OCI-LY7 (cell line): ENCODE measurements around the gene GALNT11. TPM values are rescaled to one million over a fixed set of nuclear protein-coding genes. Genes with fewer than 3 reads are reported as not detected.

Experiments
- BruUV-seq: library from RNA; stranded (reverse); fragments of 400-500 nt; replicated peaks from 2 replicates; lab custom pipeline; 2021; lab: Mats Ljungman, UMichigan
- CTCF ChIA-PET: fragments of 300-600 bp; sonication (Branson Sonifier 250); formaldehyde crosslinking; loops from one replicate; lab custom pipeline; 2022; ENCODE audit warnings: antibody characterized with exemption; ENCODE audit not compliant: unreplicated experiment; lab: Charles Lee
- POLR2A ChIA-PET: fragments of 300-600 bp; sonication (Branson Sonifier 250); formaldehyde crosslinking; loops from one replicate; lab custom pipeline; 2022; ENCODE audit warnings: antibody characterized with exemption; lab: Charles Lee
- DNase-seq: peaks from one replicate; pipeline ENCODE4 v3.0.0-alpha.2; 2015; ENCODE audit warnings: low spot score
- H2AFZ ChIP-seq: fragments of 200-600 bp; sonication (generic), shearing (Covaris generic); 2 replicates; pipeline ENCODE4 v1.6.1; 2014; ENCODE audit warnings: mild to moderate bottlenecking, antibody characterized with exemption, low read length, moderate library complexity
- H3K27ac ChIP-seq: fragments of 200-600 bp; sonication (generic); 2 replicates; pipeline ENCODE4 v1.5.1; 2014; ENCODE audit warnings: mixed run types, low read depth, mild to moderate bottlenecking, moderate library complexity, low read length, inconsistent platforms; ENCODE audit not compliant: poor library complexity, severe bottlenecking
- H3K36me3 ChIP-seq: fragments of 200-600 bp; sonication (generic); 2 replicates; pipeline ENCODE4 v1.6.1; 2014; ENCODE audit warnings: mild to moderate bottlenecking, antibody characterized with exemption, low read length, moderate library complexity, mixed read lengths; ENCODE audit not compliant: insufficient read depth
- H3K4me1 ChIP-seq: fragments of 200-600 bp; sonication (generic); 2 replicates; pipeline ENCODE4 v1.5.1; 2014; ENCODE audit warnings: mild to moderate bottlenecking, low read length; ENCODE audit not compliant: insufficient read depth, poor library complexity, severe bottlenecking
- H3K4me2 ChIP-seq: fragments of 200-600 bp; sonication (generic); 2 replicates; pipeline ENCODE4 v1.6.1; 2014; ENCODE audit warnings: mild to moderate bottlenecking, low read length
- H3K4me3 ChIP-seq: fragments of 200-600 bp; sonication (generic); 2 replicates; pipeline ENCODE4 v1.5.1; 2014; ENCODE audit warnings: mild to moderate bottlenecking, low read depth, low read length; ENCODE audit not compliant: poor library complexity, severe bottlenecking
- H3K79me2 ChIP-seq: fragments of 200-600 bp; sonication (generic); 2 replicates; pipeline ENCODE4 v1.6.1; 2016; ENCODE audit warnings: low read depth, mild to moderate bottlenecking, low read length, moderate library complexity, mixed read lengths; ENCODE audit not compliant: insufficient read depth
- H3K9me2 ChIP-seq: fragments of 200-600 bp; sonication (generic); 2 replicates; pipeline ENCODE4 v1.6.1; 2016; ENCODE audit warnings: mild to moderate bottlenecking, low read length, mixed read lengths; ENCODE audit not compliant: insufficient read depth
- H3K9me3 ChIP-seq: fragments of 200-600 bp; sonication (generic); 2 replicates; pipeline ENCODE4 v1.6.1; 2014; ENCODE audit warnings: mild to moderate bottlenecking, mixed run types, low read length, mixed read lengths
- H4K20me1 ChIP-seq: fragments of 200-600 bp; sonication (generic); 2 replicates; pipeline ENCODE4 v1.6.1; 2014; ENCODE audit warnings: mild to moderate bottlenecking, antibody characterized with exemption, low read length, moderate library complexity, mixed read lengths; ENCODE audit not compliant: insufficient read depth
- CTCF ChIP-seq: fragments of 200-600 bp; sonication (generic); conservative IDR thresholded peaks from 2 replicates; pipeline ENCODE4 v1.5.1; 2014; ENCODE audit warnings: mild to moderate bottlenecking, antibody characterized with exemption, low read length, moderate library complexity, mixed read lengths
- EZH2phosphoT487 ChIP-seq: fragments of 200-600 bp; sonication (generic); IDR thresholded peaks from 2 replicates; pipeline ENCODE4 v1.6.1; 2018; ENCODE audit warnings: low read depth, borderline replicate concordance, mild to moderate bottlenecking, mixed run types, antibody characterized with exemption, low read length, moderate library complexity, mixed read lengths
- intact Hi-C: fragments of 100-400 bp; cut with micrococcal nuclease; formaldehyde crosslinking; loops from one replicate; pipeline ENCODE4 v1.10.0; 2022; ENCODE audit not compliant: unreplicated experiment
- total RNA-seq, 2 experiments: library from RNA; depleted of rRNA in 1 of 2; stranded (reverse); fragments of >200 nt in 1 of 2; shearing (Covaris generic) in 1 of 2; gene quantifications; 2 replicates each; pipeline ENCODE4 v1.2.3, GENCODE V29; 2014 to 2022

Gene GALNT11
- total RNA-seq, 2 experiments from 2014 or later, result not detected

GRCh38 chr7:152076940-152077933 lies 51.8 kb downstream of the GALNT11 start:
- Histone ChIP-seq H4K20me1 (no peaks in the 10 kb centered on the region), H3K9me2 (no peaks in the 10 kb centered on the region), H2AFZ (no peak overlapping the region), H3K4me1 (no peaks in the 10 kb centered on the region), H3K9me3 (no peaks in the 10 kb centered on the region), H3K36me3 (no peaks in the 10 kb centered on the region), H3K27ac (no peak overlapping the region), H3K4me3 (no peak overlapping the region), H3K79me2 (no peaks in the 10 kb centered on the region), H3K4me2 (no peak overlapping the region)
- intact Hi-C loops, result no loop called here
- ChIA-PET CTCF (no interaction called here), POLR2A (interaction anchor here (0.8 kb wide), 1 partner anchor 13 kb away, joined by 3 read pairs; no protein-coding TSS in a partner anchor)
- TF ChIP-seq CTCF (no peak), EZH2phosphoT487 (no peak)
- BruUV-seq, result no TSS peak
- DNase-seq, result no peak

GRCh38 chr7:152078025-152078424 lies 52.6 kb downstream of the GALNT11 start:
- no peak overlapping the region for H3K4me2 ChIP-seq
- no peaks in the 10 kb centered on the region for H3K9me3 ChIP-seq
- no peak overlapping the region for H3K4me3 ChIP-seq
- TF ChIP-seq CTCF, result no peak
- TF ChIP-seq EZH2phosphoT487, result no peak
- no peak overlapping the region for H2AFZ ChIP-seq
- H4K20me1 ChIP-seq, result no peaks in the 10 kb centered on the region
- H3K27ac ChIP-seq, result no peak overlapping the region
- BruUV-seq, result no TSS peak
- no peak for DNase-seq
- no peaks in the 10 kb centered on the region for H3K36me3 ChIP-seq
- CTCF ChIA-PET, result no interaction called here
- intact Hi-C loops, result no loop called here
- POLR2A ChIA-PET, result no interaction called here
- no peaks in the 10 kb centered on the region for H3K9me2 ChIP-seq
- no peaks in the 10 kb centered on the region for H3K79me2 ChIP-seq
- no peaks in the 10 kb centered on the region for H3K4me1 ChIP-seq

- Histone ChIP-seq H3K9me2 (no peaks in the 10 kb centered on the region), H3K4me3 (no peak overlapping the region), H3K4me2 (no peak overlapping the region), H2AFZ (no peak overlapping the region), H4K20me1 (no peaks in the 10 kb centered on the region), H3K79me2 (no peaks in the 10 kb centered on the region), H3K9me3 (no peaks in the 10 kb centered on the region), H3K36me3 (no peaks in the 10 kb centered on the region), H3K27ac (no peak overlapping the region), H3K4me1 (no peaks in the 10 kb centered on the region)
- DNase-seq, result no peak
- no TSS peak for BruUV-seq
- ChIA-PET CTCF (no interaction called here), POLR2A (interaction anchor here (0.5 kb wide), 1 partner anchor 147 kb away, joined by 5 read pairs; no protein-coding TSS in a partner anchor)
- intact Hi-C loops, result no loop called here
- TF ChIP-seq CTCF, result no peak
- TF ChIP-seq EZH2phosphoT487, result no peak
Observed at GRCh38 chr7:152078786-152079185, 53.3 kb downstream of the GALNT11 start.
